Measurements from ENCODE around the gene YWHAB.

YWHAB gene

GRCh38 chr20:44908987-44909871 lies 23.7 kb downstream of the YWHAB start:
- no peak overlapping the region for H2BK120ac ChIP-seq (ENCODE audit: low read depth, low read length)
- H3K14ac ChIP-seq (ENCODE audit: low read length in 2 of 2): no peak overlapping the region
- H4K8ac ChIP-seq (ENCODE audit: low read length): no peak overlapping the region
- peaks cover 20 to 66% of the 10 kb centered on the region in 2 experiments for H3K36me3 ChIP-seq (ENCODE audit: control insufficient read depth in 1 of 2, insufficient read depth in 2 of 2, low read depth in 1 of 2, low read length in 2 of 2)
- no peak overlapping the region for H2AK5ac ChIP-seq (ENCODE audit: low read length, severe bottlenecking)
- H3K79me1 ChIP-seq (replicated peaks; ENCODE audit: low read length, poor library complexity, severe bottlenecking): peaks cover 22% of the 10 kb centered on the region
- H3K9me3 ChIP-seq (ENCODE audit: control insufficient read depth, low read length): no peaks in the 10 kb centered on the region
- peaks cover 9% of the 10 kb centered on the region for H3K4me1 ChIP-seq (ENCODE audit: control insufficient read depth, insufficient read depth, low read depth, low read length)
- no peak overlapping the region for H3K4ac ChIP-seq (ENCODE audit: low read depth in 1 of 2, low read length in 2 of 2)
- no peak overlapping the region for H4K91ac ChIP-seq (ENCODE audit: low read length)
- 30% methylated on average over 14 of the region's 14 CpGs for WGBS
- no peak overlapping the region for H2BK12ac ChIP-seq (ENCODE audit: low read length in 2 of 2)
- H3K9ac ChIP-seq (ENCODE audit: low read length): peak overlapping the region; percentile 86
- H2BK5ac ChIP-seq (ENCODE audit: low read depth, low read length, poor library complexity, severe bottlenecking): no peak overlapping the region
- peak overlapping the region; percentile 74 for H3K4me2 ChIP-seq (ENCODE audit: low read length, poor library complexity, severe bottlenecking)
- no peak overlapping the region for H2BK15ac ChIP-seq (ENCODE audit: low read depth, poor library complexity, severe bottlenecking)
- DNase-seq: peak; percentile 18
- H3K23ac ChIP-seq (ENCODE audit: low read length in 2 of 2): no peak overlapping the region
- no peaks in the 10 kb centered on the region for H3K27me3 ChIP-seq (ENCODE audit: control insufficient read depth in 1 of 2, insufficient read depth in 1 of 2, low read length in 2 of 2)
- H3K4me3 ChIP-seq (ENCODE audit: insufficient read depth in 1 of 2, low read depth in 1 of 2, low read length in 2 of 2): peak overlapping the region; percentile 64 to 88
- no peak overlapping the region for H3K27ac ChIP-seq (ENCODE audit: low read length, poor library complexity, severe bottlenecking)
- H2AFZ ChIP-seq (ENCODE audit: low read depth, low read length): no peak overlapping the region
- no peak overlapping the region for H3K18ac ChIP-seq (ENCODE audit: low read depth in 1 of 2, low read length in 2 of 2)

DNA sequence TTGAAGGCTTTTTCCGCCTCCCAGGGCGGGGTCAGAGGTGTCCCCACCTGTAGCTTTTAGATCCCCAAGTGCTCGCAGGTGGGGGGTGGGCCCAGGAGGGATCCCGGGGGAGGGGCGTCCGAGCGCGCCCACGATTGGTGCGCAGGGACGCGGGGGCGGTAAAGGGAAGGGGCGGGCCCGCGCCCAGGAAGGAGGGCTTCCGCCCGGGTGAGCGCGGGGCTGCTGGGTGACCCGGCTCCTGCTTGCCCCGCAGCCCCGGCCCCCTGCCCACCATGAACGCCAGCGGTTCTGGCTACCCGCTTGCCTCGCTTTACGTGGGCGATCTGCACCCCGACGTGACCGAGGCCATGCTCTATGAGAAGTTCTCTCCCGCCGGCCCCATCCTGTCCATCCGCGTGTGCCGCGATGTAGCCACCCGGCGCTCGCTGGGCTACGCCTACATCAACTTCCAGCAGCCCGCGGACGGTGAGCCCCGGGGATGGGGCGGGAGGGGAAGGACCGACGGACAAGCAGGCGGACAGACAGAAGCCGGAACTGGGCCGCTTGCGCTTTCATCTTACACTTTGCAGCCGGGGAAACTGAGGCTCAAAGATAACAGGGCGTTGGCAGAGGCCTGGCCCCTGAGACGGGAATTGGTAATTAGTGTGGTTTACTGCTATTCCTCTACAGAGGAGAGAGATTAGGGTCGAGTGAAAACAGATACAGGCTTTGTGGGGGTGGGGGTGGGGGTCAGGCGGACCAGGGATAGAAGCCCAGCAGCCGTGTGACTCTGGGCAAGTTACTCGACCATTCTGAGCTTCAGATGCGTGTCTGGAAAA lies 24.6 kb downstream of the YWHAB start, which contains the start of gene PABPC1L:
Gene PABPC1L, plus strand, starts transcription at position 189 of the 818 bp plus-strand sequence. Its CDS starts 84 bp downstream, at position 273.
- Histone ChIP-seq H2AFZ (ENCODE audit: low read depth, low read length) (peak within 1 kb of the TSS; percentile 36), H3K27ac (ENCODE audit: low read length, poor library complexity, severe bottlenecking) (peak within 1 kb of the TSS; percentile 22), H2BK5ac (ENCODE audit: low read depth, low read length, poor library complexity, severe bottlenecking) (no peak within 1 kb of the TSS), H2BK12ac (ENCODE audit: low read length in 2 of 2) (peak within 1 kb of the TSS in 1 of 2 experiments; percentile 73), H3K36me3 (ENCODE audit: control insufficient read depth in 1 of 2, insufficient read depth in 2 of 2, low read depth in 1 of 2, low read length in 2 of 2) (peaks cover 22 to 65% of the 10 kb centered on the region in 2 experiments), H2AK5ac (ENCODE audit: low read length, severe bottlenecking) (peak within 1 kb of the TSS; percentile 44), H3K4ac (ENCODE audit: low read depth in 1 of 2, low read length in 2 of 2) (peak within 1 kb of the TSS in 1 of 2 experiments; percentile 32), H3K27me3 (ENCODE audit: control insufficient read depth in 1 of 2, insufficient read depth in 1 of 2, low read length in 2 of 2) (no peaks in the 10 kb centered on the region), H3K18ac (ENCODE audit: low read depth in 1 of 2, low read length in 2 of 2) (peak within 1 kb of the TSS; percentile 19 to 37), H4K8ac (ENCODE audit: low read length) (peak within 1 kb of the TSS; percentile 73), H3K9ac (ENCODE audit: low read length) (peak within 1 kb of the TSS; percentile 86), H3K4me3 (ENCODE audit: insufficient read depth in 1 of 2, low read depth in 1 of 2, low read length in 2 of 2) (peak within 1 kb of the TSS; percentile 64 to 88), H2BK15ac (ENCODE audit: low read depth, poor library complexity, severe bottlenecking) (no peak within 1 kb of the TSS), H4K91ac (ENCODE audit: low read length) (no peak within 1 kb of the TSS), H3K14ac (ENCODE audit: low read length in 2 of 2) (no peak within 1 kb of the TSS), H3K4me1 (ENCODE audit: control insufficient read depth, insufficient read depth, low read depth, low read length) (peaks cover 9% of the 10 kb centered on the region), H3K79me1 (replicated peaks; ENCODE audit: low read length, poor library complexity, severe bottlenecking) (peaks cover 22% of the 10 kb centered on the region), H3K4me2 (ENCODE audit: low read length, poor library complexity, severe bottlenecking) (peak within 1 kb of the TSS; percentile 86), H3K23ac (ENCODE audit: low read length in 2 of 2) (peak within 1 kb of the TSS in 1 of 2 experiments; percentile 18), H3K9me3 (ENCODE audit: control insufficient read depth, low read length) (no peaks in the 10 kb centered on the region), H2BK120ac (ENCODE audit: low read depth, low read length) (no peak within 1 kb of the TSS)
- WGBS: 1% methylated on average over 53 of the region's 61 CpGs
- DNase-seq: peak; percentile 68

- Histone ChIP-seq H3K4me3 (ENCODE audit: insufficient read depth in 1 of 2, low read depth in 1 of 2, low read length in 2 of 2) (peak overlapping the region; percentile 64 to 88), H3K27ac (ENCODE audit: low read length, poor library complexity, severe bottlenecking) (no peak overlapping the region), H3K23ac (ENCODE audit: low read length in 2 of 2) (peak overlapping the region in 1 of 2 experiments; percentile 18), H2BK12ac (ENCODE audit: low read length in 2 of 2) (peak overlapping the region in 1 of 2 experiments; percentile 73), H3K18ac (ENCODE audit: low read depth in 1 of 2, low read length in 2 of 2) (peak overlapping the region; percentile 14 to 37), H3K9me3 (ENCODE audit: control insufficient read depth, low read length) (no peaks in the 10 kb centered on the region), H3K27me3 (ENCODE audit: control insufficient read depth in 1 of 2, insufficient read depth in 1 of 2, low read length in 2 of 2) (no peaks in the 10 kb centered on the region), H3K4me1 (ENCODE audit: control insufficient read depth, insufficient read depth, low read depth, low read length) (peaks cover 9% of the 10 kb centered on the region), H3K9ac (ENCODE audit: low read length) (peak overlapping the region; percentile 86), H2BK120ac (ENCODE audit: low read depth, low read length) (no peak overlapping the region), H2BK5ac (ENCODE audit: low read depth, low read length, poor library complexity, severe bottlenecking) (no peak overlapping the region), H3K4ac (ENCODE audit: low read depth in 1 of 2, low read length in 2 of 2) (peak overlapping the region in 1 of 2 experiments; percentile 32), H3K4me2 (ENCODE audit: low read length, poor library complexity, severe bottlenecking) (peak overlapping the region; percentile 86), H4K91ac (ENCODE audit: low read length) (no peak overlapping the region), H3K79me1 (replicated peaks; ENCODE audit: low read length, poor library complexity, severe bottlenecking) (peaks cover 24% of the 10 kb centered on the region), H2AFZ (ENCODE audit: low read depth, low read length) (peak overlapping the region; percentile 36), H2BK15ac (ENCODE audit: low read depth, poor library complexity, severe bottlenecking) (no peak overlapping the region), H3K14ac (ENCODE audit: low read length in 2 of 2) (no peak overlapping the region), H4K8ac (ENCODE audit: low read length) (peak overlapping the region; percentile 73), H3K36me3 (ENCODE audit: control insufficient read depth in 1 of 2, insufficient read depth in 2 of 2, low read depth in 1 of 2, low read length in 2 of 2) (peaks cover 24 to 62% of the 10 kb centered on the region in 2 experiments), H2AK5ac (ENCODE audit: low read length, severe bottlenecking) (peak overlapping the region; percentile 44)
- 55% methylated on average over 14 of the region's 17 CpGs for WGBS
- no peak for DNase-seq
Observed at GRCh38 chr20:44910690-44911262, 25.3 kb downstream of the YWHAB start.

Data from mesenchymal stem cell (in vitro differentiated cells and primary cell).